Keratinocyte (primary cell): ENCODE data around the gene RHOG. TPM values are rescaled to one million over a fixed set of nuclear protein-coding genes. Genes with fewer than 3 reads are reported as not detected.

Experiments used
- DNase-seq: peaks from one replicate; pipeline ENCODE4 v3.0.0-alpha.2; 2011; ENCODE audit warnings: low read depth, missing footprints, low spot score
- FAIRE-seq: peaks from 2 replicates; lab custom pipeline; 2011; peaks lifted over from hg19 to GRCh38; lab: Jason Lieb, UNC
- H2AFZ ChIP-seq: 2 replicates; pipeline ENCODE4 v1.6.0; 2012; ENCODE audit warnings: low read length, control low read depth, inconsistent platforms; ENCODE audit not compliant: control insufficient read depth
- H3K27ac ChIP-seq: 2 replicates; pipeline ENCODE4 v1.5.1; 2011; ENCODE audit warnings: low read length; ENCODE audit not compliant: control insufficient read depth, insufficient read depth
- H3K27me3 ChIP-seq: 3 replicates; pipeline ENCODE4 v1.6.0; 2011; ENCODE audit warnings: low read length; ENCODE audit not compliant: control insufficient read depth, insufficient read depth; ENCODE audit errors: extremely low read depth
- H3K36me3 ChIP-seq, 2 experiments: 2 replicates in 1 of 2; 3 replicates in 1 of 2; pipeline ENCODE4 v1.5.1; 2011; ENCODE audit warnings: low read length in 2 of 2, mild to moderate bottlenecking in 1 of 2; ENCODE audit not compliant: control insufficient read depth in 2 of 2, insufficient read depth in 2 of 2; ENCODE audit errors: extremely low read depth in 1 of 2
- H3K4me1 ChIP-seq: 3 replicates; pipeline ENCODE4 v1.5.1; 2011; ENCODE audit warnings: low read length; ENCODE audit not compliant: control insufficient read depth, insufficient read depth; ENCODE audit errors: extremely low read depth
- H3K4me2 ChIP-seq: 3 replicates; pipeline ENCODE4 v1.6.0; 2011; ENCODE audit warnings: low read depth, low read length; ENCODE audit not compliant: control insufficient read depth, insufficient read depth; ENCODE audit errors: extremely low read depth
- H3K4me3 ChIP-seq, 3 experiments: fragments of 200-600 bp in 1 of 3; sonication (generic) in 1 of 3; 2 replicates in 2 of 3; 3 replicates in 1 of 3; pipeline ENCODE4 v1.5.1; 2011 to 2016; ENCODE audit warnings: low read length in 3 of 3, mild to moderate bottlenecking in 3 of 3, control low read depth in 2 of 3, inconsistent platforms in 1 of 3, low read depth in 1 of 3, mixed read lengths in 1 of 3, mixed run types in 1 of 3, moderate library complexity in 1 of 3; ENCODE audit not compliant: control insufficient read depth in 2 of 3, insufficient read depth in 2 of 3; ENCODE audit errors: extremely low read depth in 1 of 3
- H3K79me2 ChIP-seq: 2 replicates; pipeline ENCODE4 v1.6.0; 2012; ENCODE audit warnings: low read length; ENCODE audit not compliant: control insufficient read depth, insufficient read depth
- H3K9ac ChIP-seq: 3 replicates; pipeline ENCODE4 v1.6.0; 2011; ENCODE audit warnings: low read length; ENCODE audit not compliant: control insufficient read depth, insufficient read depth; ENCODE audit errors: extremely low read depth
- H3K9me1 ChIP-seq: 3 replicates; pipeline ENCODE4 v1.6.0; 2011; ENCODE audit warnings: low read length; ENCODE audit not compliant: control insufficient read depth, insufficient read depth; ENCODE audit errors: extremely low read depth
- H3K9me3 ChIP-seq: 2 replicates; pipeline ENCODE4 v1.5.1; 2012; ENCODE audit warnings: low read depth, low read length; ENCODE audit not compliant: control insufficient read depth
- H4K20me1 ChIP-seq: 3 replicates; pipeline ENCODE4 v1.6.0; 2011; ENCODE audit warnings: low read length; ENCODE audit not compliant: control insufficient read depth, insufficient read depth; ENCODE audit errors: extremely low read depth
- EZH2 ChIP-seq: IDR thresholded peaks from one replicate; pipeline ENCODE4 v1.6.1; 2012; ENCODE audit warnings: inconsistent platforms, mild to moderate bottlenecking, low read length, moderate library complexity
- dilution Hi-C: fragments of 300-500 bp; cut with MboI; formaldehyde crosslinking; loops from one replicate; pipeline ENCODE4 v1.7.0; 2020; ENCODE audit warnings: low sequenced_read_pairs; ENCODE audit not compliant: extremely low pct_ligation_motif_present
- polyA plus RNA-seq, 5 experiments: library from polyadenylated mRNA; depleted of rRNA in 3 of 5; stranded (reverse) in 3 of 5; stranded (forward) in 1 of 5; unstranded in 1 of 5; fragments of >200 nt; gene quantifications; 1 replicate in 1 of 5; 2 replicates in 3 of 5; 3 replicates in 1 of 5; pipeline versions ENCODE4 v1.2.1 to v1.2.3, GENCODE V29; 2011 to 2012; ENCODE audit warnings: missing spikeins in 2 of 5, low read depth in 1 of 5, low replicate concordance in 1 of 5
- TF ChIP-seq, protein P1 (sequence below), 3 experiments: IDR thresholded peaks in 1 of 3; conservative IDR thresholded peaks in 1 of 3; optimal IDR thresholded peaks in 1 of 3; 2 replicates in 2 of 3; 3 replicates in 1 of 3; pipeline versions ENCODE3 to v1.5.1; 2011; ENCODE audit warnings: low read length in 3 of 3, mild to moderate bottlenecking in 3 of 3, moderate library complexity in 2 of 3, control low read depth in 1 of 3, inconsistent platforms in 1 of 3; ENCODE audit not compliant: insufficient read depth in 2 of 3; ENCODE audit errors: extremely low read depth in 1 of 3

Gene RHOG
- polyA plus RNA-seq, 1 donor (not counting 4 experiments of a cell fraction or from before 2014, with no cell fraction given), result 39.8 TPM

DNA sequence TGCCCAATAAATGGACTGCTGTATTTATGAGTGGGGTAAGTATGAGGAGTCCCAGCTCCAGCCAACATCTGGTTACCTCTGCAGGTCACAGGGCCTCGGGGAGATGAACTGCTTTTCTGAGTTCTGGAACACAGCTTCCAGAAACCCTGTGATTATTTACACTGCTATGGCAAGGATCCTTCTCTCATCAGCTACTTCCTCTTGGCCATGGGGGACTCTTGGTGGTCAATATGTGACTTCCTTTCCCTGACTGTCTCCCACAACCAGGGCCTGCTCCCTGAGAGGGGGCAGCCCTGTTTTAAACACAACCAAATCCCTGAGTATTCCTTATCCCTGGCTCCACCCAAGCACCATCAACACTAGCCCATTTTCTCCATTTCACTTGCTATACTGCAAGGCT, 10.0 kb downstream of the RHOG start:
- H3K4me3 ChIP-seq, result no peak overlapping the region
- TF ChIP-seq EZH2, result no peak
- TF ChIP-seq, protein P1, sequence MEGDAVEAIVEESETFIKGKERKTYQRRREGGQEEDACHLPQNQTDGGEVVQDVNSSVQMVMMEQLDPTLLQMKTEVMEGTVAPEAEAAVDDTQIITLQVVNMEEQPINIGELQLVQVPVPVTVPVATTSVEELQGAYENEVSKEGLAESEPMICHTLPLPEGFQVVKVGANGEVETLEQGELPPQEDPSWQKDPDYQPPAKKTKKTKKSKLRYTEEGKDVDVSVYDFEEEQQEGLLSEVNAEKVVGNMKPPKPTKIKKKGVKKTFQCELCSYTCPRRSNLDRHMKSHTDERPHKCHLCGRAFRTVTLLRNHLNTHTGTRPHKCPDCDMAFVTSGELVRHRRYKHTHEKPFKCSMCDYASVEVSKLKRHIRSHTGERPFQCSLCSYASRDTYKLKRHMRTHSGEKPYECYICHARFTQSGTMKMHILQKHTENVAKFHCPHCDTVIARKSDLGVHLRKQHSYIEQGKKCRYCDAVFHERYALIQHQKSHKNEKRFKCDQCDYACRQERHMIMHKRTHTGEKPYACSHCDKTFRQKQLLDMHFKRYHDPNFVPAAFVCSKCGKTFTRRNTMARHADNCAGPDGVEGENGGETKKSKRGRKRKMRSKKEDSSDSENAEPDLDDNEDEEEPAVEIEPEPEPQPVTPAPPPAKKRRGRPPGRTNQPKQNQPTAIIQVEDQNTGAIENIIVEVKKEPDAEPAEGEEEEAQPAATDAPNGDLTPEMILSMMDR (optimal IDR thresholded peaks at IDR 0.05 in 1 of 3, IDR thresholded peaks at IDR 0.05 in 1 of 3, conservative IDR thresholded peaks at IDR 0.05 in 1 of 3; ENCODE audit: extremely low read depth in 1 of 3, insufficient read depth in 2 of 3, low read length in 3 of 3), result no peak
- no peaks in the 10 kb centered on the region for H3K9me3 ChIP-seq
- FAIRE-seq (no peak), DNase-seq (no peak)
- dilution Hi-C loops, result no loop called here
- H2AFZ ChIP-seq, result no peak overlapping the region
- no peak overlapping the region for H3K27ac ChIP-seq
- peaks cover 70% of the 10 kb centered on the region for H3K79me2 ChIP-seq
- H4K20me1 ChIP-seq, result peaks cover 2% of the 10 kb centered on the region
- peaks cover 31 to 37% of the 10 kb centered on the region in 2 experiments for H3K36me3 ChIP-seq
- H3K9me1 ChIP-seq, result peaks cover 5% of the 10 kb centered on the region
- H3K9ac ChIP-seq, result no peak overlapping the region
- no peak overlapping the region for H3K4me2 ChIP-seq
- no peaks in the 10 kb centered on the region for H3K27me3 ChIP-seq
- H3K4me1 ChIP-seq, result peaks cover 12% of the 10 kb centered on the region

DNA sequence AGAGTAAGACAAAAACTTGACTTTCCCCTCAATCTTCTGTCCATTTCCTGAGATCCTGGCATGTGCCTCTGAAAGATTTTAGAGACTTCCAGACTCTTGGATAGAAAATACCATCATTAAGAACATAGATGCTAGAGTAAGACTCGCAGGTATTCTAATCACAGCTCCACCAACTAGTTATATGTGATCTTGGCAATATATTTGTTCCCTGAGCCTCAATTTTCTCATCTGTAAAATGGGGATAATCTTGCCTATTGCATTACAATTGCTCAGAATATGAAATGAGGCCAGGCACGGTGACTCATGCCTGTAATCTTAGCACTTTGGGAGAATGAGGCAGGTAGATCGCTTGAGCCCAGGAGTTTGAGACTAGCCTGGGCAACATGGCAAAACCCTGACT, 10.7 kb downstream of the RHOG start:
- H3K27me3 ChIP-seq, result no peaks in the 10 kb centered on the region
- H3K27ac ChIP-seq, result no peak overlapping the region
- TF ChIP-seq EZH2, result no peak
- no peak for DNase-seq
- FAIRE-seq, result no peak
- H3K4me2 ChIP-seq, result no peak overlapping the region
- H3K36me3 ChIP-seq, result peaks cover 31 to 39% of the 10 kb centered on the region in 2 experiments
- no peak overlapping the region for H3K9ac ChIP-seq
- H3K9me1 ChIP-seq, result peaks cover 5% of the 10 kb centered on the region
- H3K9me3 ChIP-seq, result no peaks in the 10 kb centered on the region
- dilution Hi-C loops, result no loop called here
- peaks cover 2% of the 10 kb centered on the region for H4K20me1 ChIP-seq
- peaks cover 6% of the 10 kb centered on the region for H3K4me1 ChIP-seq
- H2AFZ ChIP-seq, result no peak overlapping the region
- peaks cover 63% of the 10 kb centered on the region for H3K79me2 ChIP-seq
- no peak overlapping the region for H3K4me3 ChIP-seq
